GM23338 (cell line): ENCODE measurements around the gene ZNF774.

Source experiments
- CREB1 ChIP-seq: fragments of 250-450 bp; sonication (Bioruptor Pico); IDR thresholded peaks from 2 replicates; pipeline ENCODE4 v1.5.0; 2020; ENCODE audit warnings: low read depth, mild to moderate bottlenecking, moderate library complexity
- CTCF ChIP-seq, 2 experiments: fragments of 200-600 bp in 1 of 2; sonication (generic) in 1 of 2; conservative IDR thresholded peaks; 2 replicates each; pipeline versions ENCODE4 v1.5.1 to v1.6.1; 2016 to 2017; ENCODE audit warnings: antibody characterized with exemption in 2 of 2, low read depth in 2 of 2, mild to moderate bottlenecking in 2 of 2, moderate library complexity in 1 of 2
- EZH2 ChIP-seq: fragments of 200-600 bp; sonication (generic); IDR thresholded peaks from one replicate; pipeline ENCODE4 v1.8.0; 2017; ENCODE audit warnings: antibody characterized with exemption, mild to moderate bottlenecking, low read depth; ENCODE audit not compliant: unreplicated experiment
- EZH2phosphoT487 ChIP-seq: fragments of 200-600 bp; sonication (generic); IDR thresholded peaks from one replicate; pipeline ENCODE4 v1.8.1; 2018; ENCODE audit warnings: antibody characterized with exemption; ENCODE audit not compliant: unreplicated experiment
- JUNB ChIP-seq: IDR thresholded peaks from one replicate; pipeline ENCODE4 v1.6.1; 2016; ENCODE audit warnings: antibody characterized with exemption; ENCODE audit not compliant: unreplicated experiment
- POLR2AphosphoS5 ChIP-seq: IDR thresholded peaks from 2 replicates; pipeline ENCODE4 v1.6.1; 2016; ENCODE audit warnings: antibody characterized with exemption, low read depth
- STAT1 ChIP-seq: IDR thresholded peaks from one replicate; pipeline ENCODE4 v1.6.1; 2016; ENCODE audit warnings: antibody characterized with exemption; ENCODE audit not compliant: unreplicated experiment
- ZNF114 ChIP-seq: fragments of 250-450 bp; sonication (Bioruptor Pico); IDR thresholded peaks from 2 replicates; pipeline ENCODE4 v1.5.0; 2020; ENCODE audit warnings: mild to moderate bottlenecking, moderate library complexity
- ZNF331 ChIP-seq: fragments of 250-450 bp; sonication (Bioruptor Pico); IDR thresholded peaks from 2 replicates; pipeline ENCODE4 v1.5.0; 2020; ENCODE audit warnings: low read depth, mild to moderate bottlenecking, moderate library complexity
- ZNF462 ChIP-seq: fragments of 250-450 bp; sonication (Bioruptor Pico); IDR thresholded peaks from 2 replicates; pipeline ENCODE4 v1.5.0; 2020; ENCODE audit warnings: mild to moderate bottlenecking, moderate library complexity
- TF ChIP-seq, protein P1 (sequence below): IDR thresholded peaks from one replicate; pipeline ENCODE4 v1.6.1; 2018; ENCODE audit warnings: antibody characterized with exemption; ENCODE audit not compliant: unreplicated experiment

DNA sequence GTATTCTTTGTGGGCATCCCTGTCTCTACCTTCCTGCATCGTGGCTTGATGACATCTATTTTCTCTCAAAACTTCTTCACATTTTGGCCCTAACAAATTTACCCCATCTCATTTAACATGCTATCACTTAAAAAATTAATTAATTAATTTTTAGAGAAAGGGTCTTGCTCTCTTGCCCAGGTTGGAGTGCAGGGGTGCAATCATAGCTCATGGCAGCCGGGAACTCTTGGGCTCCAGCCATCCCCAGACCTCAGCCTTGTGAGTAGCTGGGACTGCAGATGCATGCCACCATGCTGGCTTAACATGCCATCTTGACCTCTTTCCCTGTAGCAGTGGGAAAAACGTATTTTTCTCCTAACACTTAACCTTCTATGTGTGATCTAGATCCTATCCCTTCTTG is 56.6 kb downstream of the ZNF774 start:
- TF ChIP-seq CTCF (conservative IDR thresholded peaks at IDR 0.05; ENCODE audit: low read depth in 2 of 2) (no peak), JUNB (no peak), POLR2AphosphoS5 (no peak), EZH2 (no peak), ZNF114 (CRISPR knock-in tag) (no peak), EZH2phosphoT487 (no peak), STAT1 (no peak), ZNF331 (CRISPR knock-in tag) (no peak), CREB1 (no peak), ZNF462 (CRISPR knock-in tag) (no peak)
- TF ChIP-seq, protein P1, sequence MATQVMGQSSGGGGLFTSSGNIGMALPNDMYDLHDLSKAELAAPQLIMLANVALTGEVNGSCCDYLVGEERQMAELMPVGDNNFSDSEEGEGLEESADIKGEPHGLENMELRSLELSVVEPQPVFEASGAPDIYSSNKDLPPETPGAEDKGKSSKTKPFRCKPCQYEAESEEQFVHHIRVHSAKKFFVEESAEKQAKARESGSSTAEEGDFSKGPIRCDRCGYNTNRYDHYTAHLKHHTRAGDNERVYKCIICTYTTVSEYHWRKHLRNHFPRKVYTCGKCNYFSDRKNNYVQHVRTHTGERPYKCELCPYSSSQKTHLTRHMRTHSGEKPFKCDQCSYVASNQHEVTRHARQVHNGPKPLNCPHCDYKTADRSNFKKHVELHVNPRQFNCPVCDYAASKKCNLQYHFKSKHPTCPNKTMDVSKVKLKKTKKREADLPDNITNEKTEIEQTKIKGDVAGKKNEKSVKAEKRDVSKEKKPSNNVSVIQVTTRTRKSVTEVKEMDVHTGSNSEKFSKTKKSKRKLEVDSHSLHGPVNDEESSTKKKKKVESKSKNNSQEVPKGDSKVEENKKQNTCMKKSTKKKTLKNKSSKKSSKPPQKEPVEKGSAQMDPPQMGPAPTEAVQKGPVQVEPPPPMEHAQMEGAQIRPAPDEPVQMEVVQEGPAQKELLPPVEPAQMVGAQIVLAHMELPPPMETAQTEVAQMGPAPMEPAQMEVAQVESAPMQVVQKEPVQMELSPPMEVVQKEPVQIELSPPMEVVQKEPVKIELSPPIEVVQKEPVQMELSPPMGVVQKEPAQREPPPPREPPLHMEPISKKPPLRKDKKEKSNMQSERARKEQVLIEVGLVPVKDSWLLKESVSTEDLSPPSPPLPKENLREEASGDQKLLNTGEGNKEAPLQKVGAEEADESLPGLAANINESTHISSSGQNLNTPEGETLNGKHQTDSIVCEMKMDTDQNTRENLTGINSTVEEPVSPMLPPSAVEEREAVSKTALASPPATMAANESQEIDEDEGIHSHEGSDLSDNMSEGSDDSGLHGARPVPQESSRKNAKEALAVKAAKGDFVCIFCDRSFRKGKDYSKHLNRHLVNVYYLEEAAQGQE = no peak
